Naive thymus-derived CD4-positive, alpha-beta T cell (primary cell): ENCODE data around the gene CDK5RAP1. TPM values are rescaled to one million over a fixed set of nuclear protein-coding genes. Genes with fewer than 3 reads are reported as not detected.
A peak's percentile ranks its signal among the peaks of the same experiment; 100 is the strongest.

Experiments
- ATAC-seq: fragments of 150-1000 bp; cut with Tn5 transposase; 2 replicates; pipeline ENCODE4 v1.10.0; 2021; ENCODE audit warnings: mild to moderate bottlenecking, moderate library complexity
- CTCF ChIA-PET: fragments of 350-600 bp; sonication (Branson Sonifier 250); formaldehyde crosslinking; loops from one replicate; lab custom pipeline; 2021; ENCODE audit warnings: antibody characterized with exemption; lab: Charles Lee
- POLR2A ChIA-PET: fragments of 350-600 bp; sonication (Branson Sonifier 250); formaldehyde crosslinking; loops from one replicate; lab custom pipeline; 2021; ENCODE audit warnings: antibody characterized with exemption, inconsistent platforms; lab: Charles Lee
- DNase-seq, 9 donors: peaks; one replicate each; pipeline versions ENCODE4 v3.0.0 to v3.0.0-alpha.2; 2020 to 2022; ENCODE audit warnings: mixed read lengths in 1 of 9
- H3K27ac ChIP-seq: one replicate; pipeline ENCODE4 v1.7.0; 2013; ENCODE audit warnings: mild to moderate bottlenecking, low read depth, low read length, moderate library complexity
- H3K27me3 ChIP-seq, 2 donors: one replicate each; pipeline ENCODE4 v1.7.0; 2013; ENCODE audit warnings: low read length in 2 of 2, mild to moderate bottlenecking in 2 of 2, moderate library complexity in 2 of 2; ENCODE audit not compliant: control insufficient read depth in 2 of 2, insufficient read depth in 2 of 2
- H3K36me3 ChIP-seq, 3 experiments: 1 replicate in 2 of 3; 2 replicates in 1 of 3; pipeline ENCODE4 v1.7.0; 2013; ENCODE audit warnings: low read length in 3 of 3, mild to moderate bottlenecking in 3 of 3, moderate library complexity in 1 of 3; ENCODE audit not compliant: insufficient read depth in 3 of 3, control insufficient read depth in 2 of 3
- H3K4me1 ChIP-seq, 2 donors: one replicate each; pipeline ENCODE4 v1.7.0; 2013; ENCODE audit warnings: low read length in 2 of 2, mild to moderate bottlenecking in 2 of 2, moderate library complexity in 1 of 2; ENCODE audit not compliant: control insufficient read depth in 2 of 2, insufficient read depth in 2 of 2
- H3K4me3 ChIP-seq: 2 replicates; pipeline ENCODE4 v1.7.0; 2013; ENCODE audit warnings: mild to moderate bottlenecking, low read length
- H3K9me3 ChIP-seq, 3 experiments: 1 replicate in 2 of 3; 2 replicates in 1 of 3; pipeline ENCODE4 v1.7.0; 2013; ENCODE audit warnings: low read length in 3 of 3; ENCODE audit not compliant: control insufficient read depth in 2 of 3
- H3K27ac Mint-ChIP-seq, 9 donors: one replicate each; pipeline ENCODE4 v1.8.0; 2020 to 2022; ENCODE audit warnings: mixed read lengths in 9 of 9, mild to moderate bottlenecking in 8 of 9, moderate library complexity in 5 of 9, inconsistent platforms in 2 of 9
- H3K27me3 Mint-ChIP-seq, 5 donors: one replicate each; pipeline ENCODE4 v1.8.0; 2021 to 2022; ENCODE audit warnings: mixed read lengths in 5 of 5, mild to moderate bottlenecking in 1 of 5
- H3K36me3 Mint-ChIP-seq, 5 donors: one replicate each; pipeline ENCODE4 v1.8.0; 2020 to 2022; ENCODE audit warnings: mixed read lengths in 5 of 5, mild to moderate bottlenecking in 3 of 5, inconsistent platforms in 1 of 5
- H3K4me1 Mint-ChIP-seq, 7 donors: one replicate each; pipeline ENCODE4 v1.8.0; 2020 to 2022; ENCODE audit warnings: mixed read lengths in 7 of 7, mild to moderate bottlenecking in 3 of 7, inconsistent platforms in 1 of 7
- H3K4me3 Mint-ChIP-seq, 10 donors: one replicate each; pipeline ENCODE4 v1.8.0; 2020 to 2022; ENCODE audit warnings: mild to moderate bottlenecking in 10 of 10, mixed read lengths in 10 of 10, moderate library complexity in 6 of 10, inconsistent platforms in 2 of 10
- H3K9me3 Mint-ChIP-seq, 11 donors: one replicate each; pipeline ENCODE4 v1.8.0; 2020 to 2022; ENCODE audit warnings: mixed read lengths in 11 of 11, mild to moderate bottlenecking in 4 of 11, inconsistent platforms in 1 of 11, moderate library complexity in 1 of 11
- intact Hi-C, 2 donors: fragments of 100-400 bp; cut with micrococcal nuclease; formaldehyde crosslinking; loops; one replicate each; pipeline ENCODE4 v1.15.1; 2023
- polyA plus RNA-seq, 2 donors: library from polyadenylated mRNA; unstranded; fragments of 300-500 nt; fragmentation: Illumina TruSeq; gene quantifications; one replicate each; pipeline ENCODE4 v1.2.3, GENCODE V29; 2021
- total RNA-seq, 6 experiments: library from RNA in 5 of 6; stranded (reverse) in 5 of 6; gene quantifications; 1 replicate in 5 of 6; 2 replicates in 1 of 6; pipeline ENCODE4 v1.2.3 and lab custom pipeline; 2021 to 2026

CDK5RAP1 gene
- total and polyA plus RNA-seq, 7 experiments from 2014 or later = 33.6 to 51.8 (median 48.1) TPM

DNA sequence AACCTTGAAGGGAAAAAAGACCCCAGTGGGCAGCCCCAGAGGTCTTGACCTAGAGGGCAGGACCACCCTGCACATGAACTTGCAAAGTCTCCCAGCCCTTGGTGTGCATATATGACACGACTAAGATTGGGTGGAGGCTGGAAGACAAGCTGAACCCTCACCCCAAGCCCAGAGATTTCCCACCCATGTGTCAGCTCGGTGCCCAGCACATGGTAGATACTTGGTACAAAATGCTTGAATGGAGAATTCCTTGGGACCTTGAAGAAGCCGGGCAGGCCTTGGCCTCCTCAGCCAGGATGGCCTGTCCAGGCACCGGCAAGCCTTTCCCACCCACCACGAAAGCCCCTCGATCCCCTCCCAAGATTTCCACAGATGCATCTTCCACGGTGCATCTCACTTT, 67.7 kb downstream of the CDK5RAP1 start:
- Histone ChIP-seq H3K27ac (no peak overlapping the region), H3K9me3 (no peaks in the 10 kb centered on the region), H3K36me3 (no peaks in the 10 kb centered on the region), H3K4me1 (no peaks in the 10 kb centered on the region), H3K4me3 (no peak overlapping the region), H3K27me3 (no peaks in the 10 kb centered on the region)
- H3K4me3 Mint-ChIP-seq = no peak overlapping the region
- intact Hi-C loops = no loop called here
- ChIA-PET POLR2A (no interaction called here), CTCF (no interaction called here)
- DNase-seq (no peak), ATAC-seq (no peak)
- H3K4me1 Mint-ChIP-seq = peaks cover 0 to 6% (median 0%) of the 10 kb centered on the region in 7 donors
- no peak overlapping the region for H3K27ac Mint-ChIP-seq
- H3K36me3 Mint-ChIP-seq = no peaks in the 10 kb centered on the region
- no peaks in the 10 kb centered on the region for H3K9me3 Mint-ChIP-seq
- peaks cover 0 to 12% (median 5%) of the 10 kb centered on the region in 5 donors for H3K27me3 Mint-ChIP-seq

DNA sequence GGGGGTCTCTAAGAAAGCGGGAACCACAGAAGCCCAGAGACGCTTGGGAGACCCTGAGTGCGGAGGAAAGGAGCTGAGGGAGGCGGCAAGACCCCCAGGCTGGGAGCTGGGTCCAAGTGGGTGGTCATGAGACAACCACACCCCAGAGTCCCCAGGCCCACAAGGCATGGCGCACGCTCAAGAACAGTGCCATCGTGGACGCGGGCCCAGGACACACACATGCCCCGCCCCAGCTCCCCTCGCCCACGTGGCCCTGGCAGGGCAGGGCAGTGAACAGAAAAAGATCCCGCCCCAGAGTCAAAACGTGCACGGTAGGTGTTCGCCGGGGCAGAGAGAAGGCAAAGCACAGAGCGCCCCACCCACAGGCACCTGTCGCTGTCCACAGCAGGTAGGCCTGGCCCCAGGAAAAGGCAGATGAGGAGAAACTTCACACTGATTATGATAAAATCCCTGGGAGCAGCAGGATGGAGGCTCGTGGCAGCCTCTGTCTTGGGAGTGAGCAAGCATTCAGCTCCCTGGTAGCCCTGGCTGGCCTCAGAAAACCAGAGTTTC, 68.3 kb downstream of the CDK5RAP1 start:
- CTCF ChIA-PET = no interaction called here
- no peak for DNase-seq
- Histone ChIP-seq H3K27me3 (no peaks in the 10 kb centered on the region), H3K36me3 (no peaks in the 10 kb centered on the region), H3K4me3 (no peak overlapping the region), H3K27ac (no peak overlapping the region), H3K9me3 (no peaks in the 10 kb centered on the region), H3K4me1 (no peaks in the 10 kb centered on the region)
- Mint-ChIP-seq H3K36me3 (no peaks in the 10 kb centered on the region), H3K9me3 (no peaks in the 10 kb centered on the region), H3K27me3 (peaks cover 0 to 16% (median 5%) of the 10 kb centered on the region in 5 donors), H3K27ac (no peak overlapping the region), H3K4me1 (peaks cover 0 to 6% (median 0%) of the 10 kb centered on the region in 7 donors), H3K4me3 (no peak overlapping the region)
- POLR2A ChIA-PET = no interaction called here
- no peak for ATAC-seq
- intact Hi-C loops = no loop called here

- CTCF ChIA-PET = no interaction called here
- intact Hi-C loops = no loop called here
- peak overlapping the region in 1 of 9 donors; percentile 30 for H3K27ac Mint-ChIP-seq
Measured at GRCh38 chr20:33328157-33329137, 72.9 kb downstream of the CDK5RAP1 start.

GRCh38 chr20:33325350-33325749, 76.0 kb downstream of the CDK5RAP1 start:
- intact Hi-C loops = no loop called here
- H3K4me3 Mint-ChIP-seq = no peak overlapping the region
- CTCF ChIA-PET = interaction anchor here (1.3 kb wide), 1 partner anchor 10 kb away, joined by 3 read pairs; no protein-coding TSS in a partner anchor
- no peaks in the 10 kb centered on the region for H3K27me3 ChIP-seq
- H3K9me3 ChIP-seq = no peaks in the 10 kb centered on the region
- H3K4me1 Mint-ChIP-seq = peaks cover 0 to 1% (median 0%) of the 10 kb centered on the region in 7 donors
- no peaks in the 10 kb centered on the region for H3K4me1 ChIP-seq
- no peak overlapping the region for H3K4me3 ChIP-seq
- no peak overlapping the region for H3K27ac ChIP-seq
- ATAC-seq = no peak
- H3K27ac Mint-ChIP-seq = no peak overlapping the region
- peaks cover 0 to 22% (median 5%) of the 10 kb centered on the region in 5 donors for H3K27me3 Mint-ChIP-seq
- H3K36me3 ChIP-seq = no peaks in the 10 kb centered on the region
- no peaks in the 10 kb centered on the region for H3K36me3 Mint-ChIP-seq
- peaks cover 0 to 1% (median 0%) of the 10 kb centered on the region in 11 donors for H3K9me3 Mint-ChIP-seq
- no peak for DNase-seq
- POLR2A ChIA-PET = no interaction called here

More at GRCh38 chr20:33328157-33329137, 72.9 kb downstream of the CDK5RAP1 start:
- H3K36me3 Mint-ChIP-seq = no peaks in the 10 kb centered on the region
- no peaks in the 10 kb centered on the region for H3K9me3 Mint-ChIP-seq
- ATAC-seq (no peak), DNase-seq (no peak)
- POLR2A ChIA-PET = no interaction called here
- peaks cover 0 to 6% (median 0%) of the 10 kb centered on the region in 7 donors for H3K4me1 Mint-ChIP-seq
- no peaks in the 10 kb centered on the region for H3K27me3 ChIP-seq
- H3K9me3 ChIP-seq = no peaks in the 10 kb centered on the region
- H3K4me3 Mint-ChIP-seq = no peak overlapping the region
- no peak overlapping the region for H3K4me3 ChIP-seq
- no peaks in the 10 kb centered on the region for H3K4me1 ChIP-seq
- H3K27ac ChIP-seq = no peak overlapping the region
- H3K27me3 Mint-ChIP-seq = peaks cover 0 to 12% (median 3%) of the 10 kb centered on the region in 5 donors
- no peaks in the 10 kb centered on the region for H3K36me3 ChIP-seq

GRCh38 chr20:33323236-33323635, 78.1 kb downstream of the CDK5RAP1 start:
- CTCF ChIA-PET = no interaction called here
- H3K4me3 ChIP-seq = no peak overlapping the region

DNA sequence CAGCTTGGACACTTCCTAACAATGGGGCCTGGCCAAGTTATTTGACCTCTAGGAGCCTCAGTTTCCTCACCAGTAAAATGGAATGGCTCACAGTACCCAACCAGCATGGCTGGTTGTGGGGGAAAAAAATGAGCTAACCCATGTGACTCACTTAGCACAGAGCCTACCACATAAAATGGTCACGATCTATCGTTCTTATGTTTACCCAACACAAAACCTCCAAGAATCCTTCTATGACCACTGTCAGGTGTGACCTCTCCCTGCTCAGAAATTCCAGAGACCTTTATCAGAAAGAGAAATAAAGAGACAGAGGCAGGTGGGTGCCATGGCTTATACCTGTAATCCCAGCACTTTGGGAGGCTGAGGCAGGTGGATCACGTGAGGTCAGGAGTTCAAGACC, 78.9 kb downstream of the CDK5RAP1 start:
- ATAC-seq (no peak), DNase-seq (no peak)
- Mint-ChIP-seq H3K4me1 (no peaks in the 10 kb centered on the region), H3K4me3 (no peak overlapping the region), H3K27me3 (peaks cover 0 to 17% (median 3%) of the 10 kb centered on the region in 5 donors), H3K9me3 (peaks cover 0 to 1% (median 0%) of the 10 kb centered on the region in 11 donors), H3K36me3 (no peaks in the 10 kb centered on the region), H3K27ac (no peak overlapping the region)
- no peak overlapping the region for H3K4me3 ChIP-seq
- no peaks in the 10 kb centered on the region for H3K4me1 ChIP-seq
- H3K36me3 ChIP-seq = no peaks in the 10 kb centered on the region
- no peaks in the 10 kb centered on the region for H3K27me3 ChIP-seq
- H3K27ac ChIP-seq = no peak overlapping the region
- intact Hi-C loops = no loop called here
- ChIA-PET CTCF (no interaction called here), POLR2A (no interaction called here)
- no peaks in the 10 kb centered on the region for H3K9me3 ChIP-seq

More at GRCh38 chr20:33323236-33323635, 78.1 kb downstream of the CDK5RAP1 start:
- Mint-ChIP-seq H3K27ac (no peak overlapping the region), H3K27me3 (peaks cover 0 to 18% (median 3%) of the 10 kb centered on the region in 5 donors), H3K36me3 (no peaks in the 10 kb centered on the region), H3K4me1 (peaks cover 0 to 1% (median 0%) of the 10 kb centered on the region in 7 donors), H3K4me3 (no peak overlapping the region), H3K9me3 (peaks cover 0 to 1% (median 0%) of the 10 kb centered on the region in 11 donors)
- ATAC-seq (no peak), DNase-seq (no peak)
- Histone ChIP-seq H3K4me1 (no peaks in the 10 kb centered on the region), H3K27me3 (no peaks in the 10 kb centered on the region), H3K27ac (no peak overlapping the region), H3K36me3 (no peaks in the 10 kb centered on the region), H3K9me3 (no peaks in the 10 kb centered on the region)
- intact Hi-C loops = no loop called here
- POLR2A ChIA-PET = no interaction called here
